ENCODE measurements around the gene LRP1B.

LRP1B gene

GRCh38 chr2:140865837-140866236 lies 1265.0 kb downstream of the LRP1B start:
- no peak for DNase-seq

DNA sequence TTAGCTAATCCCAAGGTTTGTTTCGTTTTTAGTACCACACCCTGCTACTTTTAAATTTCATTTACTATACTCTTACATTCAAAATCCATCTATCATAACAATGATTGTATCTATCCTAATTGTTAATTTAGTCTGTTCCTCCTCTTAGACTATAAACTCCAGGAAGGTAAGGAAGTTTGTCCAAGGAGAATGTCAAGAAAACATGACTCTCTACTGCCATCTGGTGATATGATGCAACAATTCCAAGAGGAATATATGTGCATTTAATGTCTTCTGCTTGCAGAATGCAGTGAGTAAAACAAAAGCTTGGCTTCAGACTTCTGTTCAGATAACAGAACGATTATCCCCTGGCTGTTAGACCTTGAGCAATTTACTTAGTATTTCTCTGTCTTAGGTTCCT lies 1267.1 kb downstream of the LRP1B start:
- DNase-seq: no peak

GRCh38 chr2:140862181-140862580 lies 1268.6 kb downstream of the LRP1B start:
- DNase-seq: no peak

DNA sequence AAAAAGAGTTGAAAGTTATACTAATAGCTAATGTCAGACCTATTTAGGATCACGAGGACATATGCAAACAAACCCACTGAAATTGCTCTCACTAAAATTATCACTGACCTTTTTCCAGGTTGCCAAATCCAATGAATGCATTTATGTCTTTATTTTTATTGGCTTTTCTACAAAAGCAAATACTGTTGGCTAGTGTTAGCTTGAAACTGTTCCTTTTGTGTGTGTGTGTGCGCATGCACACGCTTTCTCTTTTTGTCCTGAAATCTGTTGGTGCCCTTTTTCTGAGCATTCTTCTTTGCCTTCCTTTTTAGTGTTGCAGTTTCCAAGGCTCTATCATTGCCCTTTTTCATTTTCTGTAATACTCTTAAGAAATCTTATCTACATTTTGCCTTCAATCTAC lies 1269.2 kb downstream of the LRP1B start:
- no peak for DNase-seq

DNA sequence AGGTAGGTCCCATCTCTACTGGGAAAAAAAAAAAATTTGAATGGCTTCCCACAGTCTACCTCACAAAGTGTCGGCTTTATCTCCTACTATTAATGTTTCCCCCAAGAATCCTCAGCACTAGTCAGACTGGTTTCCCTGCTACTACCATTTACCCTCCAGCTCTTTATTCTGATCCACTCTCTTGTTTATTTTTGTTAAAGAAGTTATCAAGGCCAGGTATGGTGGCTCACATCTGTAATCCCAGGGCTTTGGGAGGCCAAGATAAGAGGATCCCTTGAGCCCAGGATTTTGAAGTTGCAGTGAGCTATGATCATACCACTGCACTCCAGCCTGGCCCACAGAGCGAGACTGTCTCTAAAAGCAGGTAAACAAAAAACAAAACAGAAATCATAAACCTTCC lies 1275.3 kb downstream of the LRP1B start:
- no peak for DNase-seq

GRCh38 chr2:140851258-140851981 lies 1279.4 kb downstream of the LRP1B start:
- no peak for DNase-seq

DNA sequence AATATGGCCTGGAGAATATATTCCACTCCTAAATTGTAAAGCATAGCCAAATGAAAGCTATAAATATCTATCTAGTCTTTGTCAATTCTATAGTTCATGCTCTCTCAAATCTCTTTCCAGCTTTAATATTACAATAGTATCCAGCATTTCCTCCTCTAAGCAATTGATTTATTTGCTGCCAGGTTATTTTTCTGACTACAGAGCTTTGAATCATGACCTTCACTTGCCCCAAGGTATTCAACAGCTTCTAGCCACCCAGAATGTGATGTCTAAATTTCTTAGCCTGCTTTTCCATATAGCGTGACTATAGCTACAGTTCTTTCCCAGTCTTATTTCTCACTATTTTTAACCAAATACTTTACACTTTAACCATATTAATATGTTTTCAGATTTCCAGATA lies 1287.6 kb downstream of the LRP1B start:
- DNase-seq: no peak

GRCh38 chr2:140842110-140842509 lies 1288.7 kb downstream of the LRP1B start:
- DNase-seq: no peak

DNA sequence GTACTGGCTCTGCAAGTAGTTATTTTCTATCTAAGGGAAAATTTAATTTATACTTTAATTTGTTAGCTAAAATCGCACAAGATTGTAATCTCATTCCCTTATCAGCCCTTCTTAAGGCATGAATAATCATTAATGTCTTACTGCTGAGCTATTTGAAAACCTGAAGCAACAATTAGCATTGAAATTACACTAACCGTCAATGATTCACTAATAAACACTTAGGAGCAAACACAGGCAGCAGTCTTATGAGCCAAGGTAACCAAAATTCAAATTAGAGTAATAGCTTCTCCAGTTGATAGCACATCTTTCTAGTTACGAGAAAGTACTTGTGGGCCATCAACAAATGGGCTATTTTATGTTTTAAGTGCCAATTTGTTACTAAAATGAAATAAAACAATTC lies 1289.7 kb downstream of the LRP1B start:
- DNase-seq: no peak

DNA sequence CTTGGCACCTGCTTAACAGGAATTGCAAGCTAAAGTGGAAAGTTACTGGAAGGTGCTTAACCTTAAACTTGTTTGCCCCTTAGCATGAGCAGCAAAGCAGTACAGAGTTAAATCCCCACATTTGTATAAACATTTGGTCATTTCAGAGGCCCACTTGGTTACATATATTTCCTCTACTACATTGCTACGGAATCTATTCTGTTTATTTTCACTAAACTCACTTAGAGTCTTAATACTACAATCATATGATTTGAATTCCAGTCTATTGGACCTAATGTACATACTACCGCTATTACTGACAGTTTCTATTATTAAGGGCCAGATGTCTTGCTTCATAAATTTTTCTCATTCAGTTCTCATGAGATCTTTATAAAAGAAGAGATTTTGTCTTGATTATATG lies 1294.0 kb downstream of the LRP1B start:
- no peak for DNase-seq

DNA sequence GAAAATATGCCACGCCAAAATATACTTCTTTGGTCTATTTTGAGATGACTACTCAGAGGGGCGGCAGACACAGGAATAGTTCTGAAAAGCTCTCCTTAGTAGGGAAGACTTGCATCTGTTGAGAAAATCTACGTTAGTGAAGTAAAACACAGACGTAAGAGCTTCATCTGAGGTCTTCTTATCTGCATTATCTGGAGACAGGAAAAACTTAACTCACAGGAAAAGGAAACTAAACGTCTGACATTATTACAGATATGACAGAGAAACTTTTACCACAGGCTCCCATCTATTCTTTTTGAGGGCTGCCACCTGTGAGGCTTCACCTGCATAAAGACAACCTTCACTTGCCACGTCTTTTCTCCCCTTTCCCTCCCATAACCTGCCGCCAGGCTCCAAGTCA lies 1295.7 kb downstream of the LRP1B start:
- DNase-seq: no peak

DNA sequence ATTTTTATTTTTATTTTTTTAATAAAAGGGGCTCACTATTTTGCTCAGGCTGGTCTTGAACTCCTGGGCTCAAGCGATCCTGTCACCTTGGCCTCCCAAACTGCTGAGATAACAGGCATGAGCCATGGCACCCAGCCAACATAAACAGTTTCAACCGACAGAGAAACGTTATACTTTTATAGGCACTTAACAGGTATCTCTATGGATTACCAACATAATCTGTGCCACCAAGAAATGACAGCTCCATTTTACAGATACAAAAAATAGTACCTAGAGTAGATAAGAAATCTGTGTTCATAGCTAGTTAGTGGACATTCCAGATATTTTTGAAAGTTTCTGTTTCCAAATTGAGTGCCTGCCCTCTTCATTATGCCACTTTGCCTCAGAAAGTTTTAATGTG lies 1316.7 kb downstream of the LRP1B start:
- DNase-seq: no peak

GRCh38 chr2:140808820-140809219 lies 1322.0 kb downstream of the LRP1B start:
- DNase-seq: no peak

GRCh38 chr2:140808211-140808610 lies 1322.6 kb downstream of the LRP1B start:
- DNase-seq: no peak

DNA sequence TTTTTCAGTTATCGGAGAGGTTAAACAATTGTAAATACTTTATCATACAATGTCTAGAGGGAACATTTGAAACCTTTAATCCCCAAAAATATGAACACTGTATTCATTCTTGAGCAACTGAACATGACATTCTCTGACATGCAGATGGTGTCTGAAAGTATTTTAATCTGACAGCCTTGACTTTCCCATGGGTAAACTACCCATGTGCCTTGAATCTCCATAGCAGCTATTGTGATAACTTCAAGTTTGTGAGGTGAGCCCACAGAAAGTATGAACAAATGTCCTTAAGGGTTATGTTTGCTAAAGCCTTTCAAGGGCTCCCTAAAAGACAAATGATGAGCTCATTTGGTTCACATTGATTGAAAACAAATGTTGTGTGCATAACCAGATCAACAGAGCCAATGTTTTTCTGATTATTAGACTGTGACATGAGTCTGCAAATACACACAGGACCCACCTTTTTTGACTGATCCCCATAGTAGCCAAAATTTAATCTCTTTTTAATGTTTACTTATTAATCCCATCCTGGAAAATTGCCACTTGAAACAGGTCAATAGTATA lies 1326.0 kb downstream of the LRP1B start:
- no peak for DNase-seq

- no peak for DNase-seq
Measured at GRCh38 chr2:140801311-140801710, 1329.5 kb downstream of the LRP1B start.

GRCh38 chr2:140797718-140798117 lies 1333.1 kb downstream of the LRP1B start:
- no peak for DNase-seq

DNA sequence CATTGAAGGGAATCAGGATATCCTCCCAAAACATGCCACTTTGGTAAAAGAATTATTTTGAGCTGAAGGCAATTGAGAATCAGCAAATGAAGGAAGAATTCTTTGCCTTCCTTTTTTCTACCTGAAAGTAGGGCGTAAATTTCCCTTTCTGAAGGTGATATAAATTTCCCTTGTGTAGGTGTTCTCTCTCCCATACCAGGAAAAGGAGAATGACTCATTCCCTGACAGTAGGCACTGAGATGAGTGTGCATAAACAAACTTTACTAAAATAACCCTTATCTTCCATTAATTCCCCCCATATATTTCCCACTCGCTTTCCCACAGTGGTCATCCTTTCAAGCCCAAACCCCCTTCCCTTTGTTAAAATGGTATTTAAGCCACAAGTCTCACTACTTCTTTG lies 1339.0 kb downstream of the LRP1B start:
- no peak for DNase-seq

- no peak for DNase-seq
Measured at GRCh38 chr2:140786585-140786984, 1344.2 kb downstream of the LRP1B start.

DNA sequence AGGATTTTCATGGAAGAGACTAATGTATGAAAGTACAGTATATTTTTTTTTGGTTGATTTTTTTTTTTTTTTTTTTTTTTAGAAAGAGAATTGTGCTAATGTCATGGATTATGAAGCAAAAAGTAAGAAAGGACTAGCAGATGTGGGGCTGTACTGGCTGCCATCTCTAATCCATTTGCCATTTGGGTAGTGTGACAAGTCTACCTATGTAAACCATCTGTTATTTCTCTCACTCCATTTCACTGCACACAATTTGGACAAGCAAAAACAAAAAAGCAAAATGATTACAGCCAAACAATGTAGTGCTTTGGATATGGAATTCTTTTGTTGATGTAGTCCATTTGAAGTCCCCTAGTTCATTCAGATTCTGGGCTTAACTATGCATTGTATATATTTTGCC lies 1355.4 kb downstream of the LRP1B start:
- no peak for DNase-seq

GRCh38 chr2:140770645-140771044 lies 1360.2 kb downstream of the LRP1B start:
- DNase-seq: no peak

GRCh38 chr2:140761807-140762206 lies 1369.0 kb downstream of the LRP1B start:
- no peak for DNase-seq

GRCh38 chr2:140759426-140760156 lies 1371.2 kb downstream of the LRP1B start:
- no peak for DNase-seq

DNA sequence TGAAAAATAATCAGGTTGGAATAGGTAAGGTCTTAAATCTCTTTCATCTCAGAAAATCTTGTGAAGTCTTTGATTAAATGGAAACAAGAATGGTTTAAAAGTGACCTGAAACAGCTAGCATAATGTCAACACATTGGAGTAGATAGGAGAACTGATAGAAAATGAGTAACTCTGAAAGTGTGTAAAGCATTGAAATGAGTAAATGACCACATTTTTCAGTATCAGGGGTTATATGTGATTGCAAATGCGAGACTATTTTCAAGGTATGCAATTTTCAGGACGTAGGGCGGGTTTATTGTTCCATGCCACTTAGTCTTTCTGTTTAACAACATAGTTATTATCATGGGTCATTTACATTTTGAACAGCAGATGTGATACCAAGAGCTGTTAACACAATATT lies 1383.2 kb downstream of the LRP1B start:
- no peak for DNase-seq
